T-helper 17 cell (primary cell): ENCODE measurements around the gene RPL18A. TPM values are rescaled to one million over a fixed set of nuclear protein-coding genes. Genes with fewer than 3 reads are reported as not detected.
A peak's percentile ranks its signal among the peaks of the same experiment; 100 is the strongest.
"Not testable (repeated sequence)": the region's sequence is repeated elsewhere in the genome, so short reads cannot be mapped to it uniquely, and the experiment has no call there.

ENCODE experiments used
- ATAC-seq: fragments of 150-1000 bp; cut with Tn5 transposase; 2 replicates; pipeline ENCODE4 v1.10.0; 2021; ENCODE audit warnings: mild to moderate bottlenecking, moderate library complexity
- DNase-seq, 3 donors: peaks; one replicate each; pipeline versions ENCODE4 v3.0.0 to v3.0.0-alpha.2; 2020 to 2021
- H3K9me3 ChIP-seq: one replicate; pipeline ENCODE4 v1.7.0; 2013; ENCODE audit warnings: low read length, mild to moderate bottlenecking; ENCODE audit not compliant: control insufficient read depth, poor library complexity, severe bottlenecking
- H3K27ac Mint-ChIP-seq: one replicate; pipeline ENCODE4 v1.8.0; 2022; ENCODE audit warnings: mild to moderate bottlenecking, moderate library complexity, mixed read lengths
- H3K27me3 Mint-ChIP-seq: one replicate; pipeline ENCODE4 v1.8.0; 2022; ENCODE audit warnings: mixed read lengths
- H3K36me3 Mint-ChIP-seq: one replicate; pipeline ENCODE4 v1.8.0; 2022; ENCODE audit warnings: low read depth, mixed read lengths
- H3K4me1 Mint-ChIP-seq: one replicate; pipeline ENCODE4 v1.8.0; 2022; ENCODE audit warnings: mild to moderate bottlenecking, mixed read lengths
- H3K4me3 Mint-ChIP-seq: one replicate; pipeline ENCODE4 v1.8.0; 2022; ENCODE audit warnings: mild to moderate bottlenecking, moderate library complexity, mixed read lengths
- total RNA-seq, 4 donors: library from RNA in 2 of 4; stranded (reverse) in 2 of 4; gene quantifications; one replicate each; pipeline ENCODE4 v1.2.3 and lab custom pipeline; 2022 to 2026

The RPL18A gene
- total RNA-seq, 2 donors from 2014 or later = 3,447 to 3,486 TPM

DNA sequence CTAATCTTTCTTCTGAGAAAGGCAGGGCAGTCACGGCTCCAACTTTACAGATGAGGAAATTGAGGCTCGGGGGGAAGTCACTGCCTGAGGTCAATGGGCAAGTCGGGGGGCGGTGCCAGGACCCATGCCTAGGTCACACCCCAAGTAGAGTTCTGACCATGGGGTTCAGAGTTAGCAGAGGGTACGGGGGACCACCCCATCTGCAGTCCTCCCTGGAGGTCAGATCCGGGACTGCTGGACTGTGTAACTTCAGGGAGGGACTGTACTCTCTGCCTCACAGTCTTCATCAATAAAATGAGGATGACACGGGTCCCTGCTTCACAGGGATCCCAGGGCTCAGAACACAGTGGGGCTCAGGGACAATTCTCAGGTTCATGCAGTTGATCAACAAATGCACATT, 19.8 kb downstream of the RPL18A start:
- no peak for ATAC-seq
- no peak overlapping the region for H3K4me3 Mint-ChIP-seq
- H3K4me1 Mint-ChIP-seq = no peaks in the 10 kb centered on the region
- H3K27me3 Mint-ChIP-seq = no peaks in the 10 kb centered on the region
- no peak overlapping the region for H3K27ac Mint-ChIP-seq
- H3K9me3 ChIP-seq = no peaks in the 10 kb centered on the region
- no peak for DNase-seq
- no peaks in the 10 kb centered on the region for H3K36me3 Mint-ChIP-seq

DNA sequence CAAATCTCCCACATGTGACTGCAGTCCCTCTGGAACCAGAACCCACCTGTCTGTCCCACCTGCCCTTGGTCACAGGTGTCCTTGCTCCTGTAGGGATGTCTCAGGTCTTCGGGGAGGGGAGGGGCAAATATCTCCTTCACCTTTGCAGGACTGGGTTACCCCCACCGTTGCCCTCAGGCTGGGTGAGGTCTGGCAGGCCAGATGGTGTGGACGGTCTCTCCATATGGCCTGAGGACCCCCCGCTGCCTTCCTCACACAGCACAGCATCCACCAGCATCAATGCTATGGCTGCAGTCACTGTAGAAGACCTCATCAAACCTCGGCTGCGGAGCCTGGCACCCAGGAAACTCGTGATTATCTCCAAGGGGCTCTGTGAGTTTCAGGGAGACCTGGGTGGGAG, 22.0 kb downstream of the RPL18A start:
- H3K4me1 Mint-ChIP-seq = no peaks in the 10 kb centered on the region
- ATAC-seq = no peak
- H3K9me3 ChIP-seq = no peaks in the 10 kb centered on the region
- H3K27ac Mint-ChIP-seq = peak overlapping the region; percentile 41
- H3K36me3 Mint-ChIP-seq = no peaks in the 10 kb centered on the region
- no peaks in the 10 kb centered on the region for H3K27me3 Mint-ChIP-seq
- no peak for DNase-seq
- peak overlapping the region; percentile 31 for H3K4me3 Mint-ChIP-seq

DNA sequence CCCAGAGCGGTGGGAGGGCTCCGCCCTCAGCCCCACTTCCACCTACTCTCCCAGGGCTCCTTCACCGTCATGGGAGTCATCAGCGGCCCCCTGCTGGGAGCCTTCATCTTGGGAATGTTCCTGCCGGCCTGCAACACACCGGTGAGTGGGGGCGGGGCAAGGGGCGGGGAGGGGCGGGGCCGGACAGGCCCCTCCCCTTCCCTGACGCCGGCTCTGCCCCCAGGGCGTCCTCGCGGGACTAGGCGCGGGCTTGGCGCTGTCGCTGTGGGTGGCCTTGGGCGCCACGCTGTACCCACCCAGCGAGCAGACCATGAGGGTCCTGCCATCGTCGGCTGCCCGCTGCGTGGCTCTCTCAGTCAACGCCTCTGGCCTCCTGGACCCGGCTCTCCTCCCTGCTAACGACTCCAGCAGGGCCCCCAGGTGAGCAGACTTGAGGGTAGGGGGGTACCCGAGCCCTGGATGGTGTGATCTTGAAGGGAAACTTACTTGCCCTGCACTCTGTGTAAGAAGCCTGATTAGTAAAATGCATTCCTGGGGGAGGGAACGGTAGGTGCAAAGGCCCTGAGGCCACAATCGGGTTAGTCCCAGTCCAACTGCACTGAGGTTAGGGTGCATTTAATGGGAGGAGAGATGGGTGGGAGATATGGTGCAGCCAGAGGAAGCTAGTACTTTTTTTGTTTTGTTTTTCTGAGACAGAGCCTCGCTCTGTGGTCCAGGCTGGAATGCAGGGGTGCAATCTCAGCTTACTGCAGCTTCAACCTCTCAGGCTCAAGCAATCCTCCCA, 24.1 kb downstream of the RPL18A start:
- H3K4me1 Mint-ChIP-seq = no peaks in the 10 kb centered on the region
- DNase-seq = no peak

DNA sequence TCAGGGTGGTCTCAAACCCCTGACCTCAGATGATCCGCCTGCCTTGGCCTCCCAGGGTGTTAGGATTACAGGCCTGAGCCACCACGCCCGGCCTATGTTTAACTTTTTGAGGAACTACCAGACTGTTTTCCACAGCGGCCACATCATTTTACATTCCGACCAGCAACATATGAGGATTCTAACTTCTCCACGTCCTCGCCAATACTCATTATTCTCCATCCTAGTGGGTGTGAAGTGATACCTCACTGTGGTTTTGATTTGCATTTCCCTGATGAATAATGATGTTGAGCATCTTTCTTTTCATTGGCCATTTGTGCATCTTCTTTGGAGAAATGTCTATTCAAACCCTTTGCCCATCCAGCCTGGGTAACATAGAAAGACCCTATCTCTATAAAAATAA, 26.8 kb downstream of the RPL18A start:
- H3K4me1 Mint-ChIP-seq = no peaks in the 10 kb centered on the region
- no peak for DNase-seq
- no peak overlapping the region for H3K4me3 Mint-ChIP-seq
- H3K27me3 Mint-ChIP-seq = no peaks in the 10 kb centered on the region
- no peak for ATAC-seq
- H3K36me3 Mint-ChIP-seq = no peaks in the 10 kb centered on the region
- H3K27ac Mint-ChIP-seq = no peak overlapping the region
- no peaks in the 10 kb centered on the region for H3K9me3 ChIP-seq

More for the DNA sequence above, 24.1 kb downstream of the RPL18A start:
- Mint-ChIP-seq H3K36me3 (no peaks in the 10 kb centered on the region), H3K27me3 (no peaks in the 10 kb centered on the region), H3K4me3 (no peak overlapping the region), H3K27ac (no peak overlapping the region)
- no peak for ATAC-seq
- H3K9me3 ChIP-seq = no peaks in the 10 kb centered on the region

DNA sequence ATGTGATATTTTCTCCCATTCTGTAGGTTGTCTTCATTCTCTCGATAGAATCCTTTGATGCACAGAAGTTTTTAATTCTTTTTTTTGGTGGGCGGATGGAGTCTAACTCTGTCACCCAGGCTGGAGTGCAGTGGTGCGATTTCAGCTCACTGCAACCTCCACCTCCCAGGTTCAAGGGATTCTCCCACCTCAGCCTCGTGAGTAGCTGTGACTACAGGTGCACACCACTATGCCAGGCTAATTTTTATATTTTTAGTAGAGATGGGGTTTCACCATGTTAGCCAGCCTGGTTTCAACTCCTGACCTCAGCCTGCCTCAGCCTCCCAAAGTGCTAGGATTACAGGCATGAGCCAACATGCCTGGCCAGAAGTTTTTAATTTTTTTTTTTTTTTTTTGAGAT, 27.5 kb downstream of the RPL18A start:
- not testable (repeated sequence) for H3K4me3 Mint-ChIP-seq, H3K36me3 Mint-ChIP-seq, H3K27ac Mint-ChIP-seq, DNase-seq, ATAC-seq, H3K27me3 Mint-ChIP-seq, H3K4me1 Mint-ChIP-seq, H3K9me3 ChIP-seq

DNA sequence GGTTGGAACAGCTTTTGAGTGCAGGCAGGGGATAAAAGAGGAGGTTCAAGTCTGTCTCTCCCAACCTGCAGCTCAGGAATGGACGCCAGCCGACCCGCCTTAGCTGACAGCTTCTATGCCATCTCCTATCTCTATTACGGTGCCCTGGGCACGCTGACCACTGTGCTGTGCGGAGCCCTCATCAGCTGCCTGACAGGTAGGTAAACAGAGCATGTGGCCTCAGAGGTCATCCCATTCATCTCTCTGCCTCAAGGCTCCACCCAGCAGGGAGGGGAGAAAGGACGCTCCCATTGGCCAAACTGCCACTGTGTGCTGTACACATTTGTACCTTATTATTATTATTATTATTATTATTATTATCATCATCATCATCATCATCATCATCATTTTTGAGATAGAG, 28.6 kb downstream of the RPL18A start:
- Mint-ChIP-seq H3K27me3 (no peaks in the 10 kb centered on the region), H3K27ac (no peak overlapping the region), H3K36me3 (no peaks in the 10 kb centered on the region), H3K4me3 (no peak overlapping the region), H3K4me1 (no peaks in the 10 kb centered on the region)
- no peak for DNase-seq
- ATAC-seq = no peak
- H3K9me3 ChIP-seq = no peaks in the 10 kb centered on the region

DNA sequence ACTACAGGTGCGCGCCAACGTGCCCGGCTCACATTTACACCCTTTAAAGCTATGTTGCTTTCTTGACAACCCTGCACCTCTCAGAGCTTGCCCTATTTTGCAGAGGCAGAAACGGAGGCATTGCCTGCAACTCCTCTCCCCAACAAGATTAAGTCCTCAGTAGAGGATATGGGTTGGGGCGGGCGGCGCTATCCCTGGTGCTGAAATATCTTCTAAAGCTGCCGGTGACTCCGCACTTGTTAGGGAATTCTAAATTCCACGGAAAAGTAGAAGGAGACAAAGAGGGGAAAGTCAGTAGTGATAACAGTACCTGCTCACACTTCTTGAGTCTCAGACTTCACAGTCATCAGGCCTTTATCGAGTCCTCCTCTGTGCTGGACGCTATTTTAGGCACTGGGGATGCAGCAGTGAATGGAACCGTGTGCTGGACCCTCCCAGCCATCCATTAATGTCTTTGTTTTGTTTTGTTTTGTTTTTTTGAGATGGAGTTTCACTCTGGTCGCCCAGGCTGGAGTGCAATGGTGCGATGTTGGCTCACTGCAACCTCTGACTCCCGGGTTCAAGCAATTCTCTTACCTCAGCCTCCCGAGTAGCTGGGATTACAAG, 30.0 kb downstream of the RPL18A start:
- no peaks in the 10 kb centered on the region for H3K4me1 Mint-ChIP-seq
- H3K4me3 Mint-ChIP-seq = no peak overlapping the region
- no peaks in the 10 kb centered on the region for H3K9me3 ChIP-seq
- DNase-seq = no peak
- no peak for ATAC-seq
- no peaks in the 10 kb centered on the region for H3K36me3 Mint-ChIP-seq
- no peak overlapping the region for H3K27ac Mint-ChIP-seq
- H3K27me3 Mint-ChIP-seq = no peaks in the 10 kb centered on the region

DNA sequence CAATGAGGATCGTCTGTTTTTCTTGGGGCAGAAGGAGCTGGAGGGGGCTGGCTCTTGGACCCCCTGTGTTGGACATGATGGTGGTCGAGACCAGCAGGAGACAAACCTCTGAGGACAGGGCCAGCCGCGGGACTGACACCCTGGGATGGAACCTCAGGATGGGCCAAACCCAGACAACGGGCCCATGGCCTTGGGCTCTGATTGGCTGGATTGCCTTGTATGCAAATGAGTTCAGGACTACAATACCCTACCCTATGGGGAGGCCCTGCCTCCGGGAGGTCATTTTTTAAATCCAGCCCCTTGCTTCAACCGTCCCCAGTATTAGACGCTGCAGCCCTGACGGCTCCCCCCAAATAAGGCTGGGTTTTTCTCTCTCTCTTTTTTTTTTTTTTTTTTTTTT, 34.1 kb downstream of the RPL18A start:
- DNase-seq = no peak
- Mint-ChIP-seq H3K4me3 (no peak overlapping the region), H3K4me1 (no peaks in the 10 kb centered on the region), H3K27me3 (no peaks in the 10 kb centered on the region), H3K27ac (no peak overlapping the region), H3K36me3 (no peaks in the 10 kb centered on the region)
- ATAC-seq = no peak
- H3K9me3 ChIP-seq = no peaks in the 10 kb centered on the region

DNA sequence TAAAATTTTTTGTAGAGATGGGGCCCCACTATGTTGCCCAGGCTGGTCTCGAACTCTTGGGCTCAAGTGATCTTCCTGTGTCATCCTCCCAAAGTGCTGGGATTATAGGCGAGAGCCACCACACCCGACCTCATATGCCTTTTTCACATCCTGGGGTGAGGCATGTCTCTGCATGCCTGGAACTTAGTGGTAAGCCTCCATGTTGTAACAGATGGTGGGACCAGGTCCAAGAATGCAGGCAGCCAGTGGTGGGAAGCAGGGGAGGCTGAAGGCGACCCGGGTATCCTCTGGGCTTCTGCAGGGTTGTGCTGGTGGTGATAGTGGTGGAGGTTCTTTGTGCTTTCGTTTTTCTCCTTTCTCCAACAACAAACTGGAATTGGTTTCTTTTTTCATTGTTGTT, 43.0 kb downstream of the RPL18A start:
- Mint-ChIP-seq H3K36me3 (peaks cover 3% of the 10 kb centered on the region), H3K4me3 (no peak overlapping the region), H3K4me1 (no peaks in the 10 kb centered on the region), H3K27ac (no peak overlapping the region), H3K27me3 (peaks cover 25% of the 10 kb centered on the region)
- ATAC-seq = no peak
- DNase-seq = no peak
- no peaks in the 10 kb centered on the region for H3K9me3 ChIP-seq

DNA sequence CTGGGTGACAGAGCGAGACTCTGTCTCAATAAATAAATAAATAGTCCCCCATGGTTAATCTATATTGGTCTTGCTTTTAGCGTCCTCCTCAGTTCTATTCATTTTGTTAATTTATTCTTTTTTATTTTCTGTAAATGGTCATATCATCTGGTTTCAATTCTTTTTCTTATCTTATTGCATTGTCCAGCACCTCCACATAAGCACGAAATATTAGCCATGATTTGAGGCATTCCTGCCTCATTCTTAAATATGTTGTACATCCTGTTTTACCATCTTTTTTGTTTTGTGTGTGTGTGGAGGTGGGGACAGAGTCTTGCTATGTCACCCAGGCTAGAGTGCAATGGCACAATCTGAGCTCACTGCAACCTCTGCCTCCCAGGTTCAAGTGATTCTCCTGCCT, 48.5 kb downstream of the RPL18A start:
- Mint-ChIP-seq H3K27me3 (no peaks in the 10 kb centered on the region), H3K4me3 (no peak overlapping the region), H3K4me1 (no peaks in the 10 kb centered on the region), H3K36me3 (no peaks in the 10 kb centered on the region), H3K27ac (no peak overlapping the region)
- H3K9me3 ChIP-seq = no peaks in the 10 kb centered on the region
- DNase-seq = no peak
- no peak for ATAC-seq

DNA sequence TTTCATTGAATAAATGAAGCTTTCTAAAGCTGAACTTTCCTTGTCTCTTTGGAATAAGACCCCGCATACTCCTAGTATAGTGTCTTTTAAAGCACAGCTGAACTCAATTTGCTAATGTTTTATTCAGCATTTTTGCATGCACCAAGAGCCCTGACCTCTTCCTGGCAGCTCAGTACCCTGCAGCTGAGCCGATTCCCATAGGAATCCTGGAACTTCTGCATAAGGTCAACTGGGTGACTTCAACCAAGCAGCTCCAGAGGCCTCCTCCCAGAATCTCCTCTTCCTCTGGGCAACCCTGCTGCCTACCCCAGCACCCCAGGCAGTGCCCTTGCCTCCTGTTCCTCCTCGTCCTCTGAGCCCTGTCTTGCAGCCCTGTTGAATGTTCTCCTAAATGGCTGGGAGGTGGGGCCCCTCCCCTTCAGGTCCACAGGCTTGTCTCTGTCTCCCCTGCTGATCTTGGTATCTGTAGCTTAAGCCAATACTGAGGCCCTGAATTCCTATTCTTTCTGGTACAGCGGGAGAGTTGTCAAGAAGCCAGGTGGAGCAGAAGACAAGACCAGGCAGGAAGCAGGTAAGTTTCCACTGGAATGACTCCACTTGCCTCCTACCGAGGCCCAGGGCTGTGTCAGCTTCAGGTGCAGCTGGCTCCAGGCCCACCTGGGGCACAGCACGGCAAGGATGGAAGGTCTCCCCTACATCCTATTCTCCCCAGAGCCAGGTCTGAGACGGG, 49.5 kb downstream of the RPL18A start:
- H3K9me3 ChIP-seq = no peaks in the 10 kb centered on the region
- Mint-ChIP-seq H3K4me1 (no peaks in the 10 kb centered on the region), H3K27ac (no peak overlapping the region), H3K36me3 (no peaks in the 10 kb centered on the region), H3K27me3 (no peaks in the 10 kb centered on the region), H3K4me3 (no peak overlapping the region)
- no peak for ATAC-seq
- DNase-seq = no peak

DNA sequence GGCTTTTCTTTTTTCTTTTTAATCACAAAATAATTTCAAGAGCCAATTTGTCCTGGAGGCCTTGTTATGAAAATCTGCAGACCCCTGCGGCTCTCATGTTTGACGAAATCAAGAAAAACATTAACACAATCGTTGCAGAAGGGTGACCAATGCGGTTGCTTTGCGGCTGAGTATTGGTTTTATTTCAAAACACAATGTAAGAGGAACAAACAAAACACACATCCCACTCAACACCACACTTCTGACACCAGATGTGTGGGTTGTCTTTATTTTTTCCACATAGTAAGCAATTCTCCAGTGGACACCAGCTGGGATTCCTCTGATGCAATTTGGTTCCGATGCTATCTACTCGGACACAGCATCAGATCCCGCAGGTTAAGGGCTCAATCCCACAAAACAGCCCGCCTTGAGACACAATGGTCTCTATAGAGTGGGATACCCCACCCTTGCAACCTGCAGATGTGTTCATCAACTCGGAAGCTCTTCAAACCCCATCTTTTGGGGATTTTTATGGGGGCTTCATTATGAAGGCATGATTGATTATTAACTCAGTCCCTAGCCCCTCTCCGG, 51.2 kb downstream of the RPL18A start:
- DNase-seq (no peak), ATAC-seq (no peak)
- H3K36me3 Mint-ChIP-seq = no peaks in the 10 kb centered on the region
- no peaks in the 10 kb centered on the region for H3K9me3 ChIP-seq
- no peaks in the 10 kb centered on the region for H3K4me1 Mint-ChIP-seq
- H3K27me3 Mint-ChIP-seq = no peaks in the 10 kb centered on the region
- H3K4me3 Mint-ChIP-seq = no peak overlapping the region
- no peak overlapping the region for H3K27ac Mint-ChIP-seq
